Body of pancreas (tissue), 4 donors: ENCODE results near the gene CST11. TPM values are rescaled to one million over a fixed set of nuclear protein-coding genes. Genes with fewer than 3 reads are reported as not detected.

Experiments
- ATAC-seq: fragments of 150-250 bp; one replicate; pipeline ENCODE4 v1.9.1; 2016
- DNase-seq, 4 donors: peaks; one replicate each; pipeline ENCODE4 v3.0.0-alpha.2; 2019
- H3K27ac ChIP-seq, 4 donors: fragments of 200-600 bp; sonication (generic); 1 replicate in 3 of 4; 2 replicates in 1 of 4; pipeline versions ENCODE4 v1.5.1 to v1.6.1; 2016 to 2019; ENCODE audit warnings: mild to moderate bottlenecking in 1 of 4, mixed read lengths in 1 of 4, moderate library complexity in 1 of 4
- H3K27me3 ChIP-seq, 2 donors: fragments of 200-600 bp; sonication (generic); one replicate each; pipeline ENCODE4 v1.6.0; 2016; ENCODE audit warnings: mild to moderate bottlenecking in 1 of 2
- H3K36me3 ChIP-seq, 2 donors: fragments of 200-600 bp; sonication (generic); replicated peaks in 1 of 2; 2 replicates each; pipeline ENCODE4 v1.5.1; 2016; ENCODE audit warnings: low read depth in 2 of 2; ENCODE audit not compliant: insufficient read depth in 1 of 2
- H3K4me1 ChIP-seq: fragments of 200-600 bp; sonication (generic); one replicate; pipeline ENCODE4 v1.6.0; 2016
- H3K4me3 ChIP-seq, 2 donors: fragments of 200-600 bp; sonication (generic); 1 replicate in 1 of 2; 2 replicates in 1 of 2; pipeline ENCODE4 v1.5.1; 2016 to 2019
- H3K9me3 ChIP-seq, 3 donors: fragments of 200-600 bp; sonication (generic); 1 replicate in 2 of 3; 2 replicates in 1 of 3; pipeline ENCODE4 v1.5.1; 2016
- POLR2A ChIP-seq, 3 donors: fragments of 450-650 bp; IDR thresholded peaks; one replicate each; pipeline ENCODE4 v1.6.1; 2016; ENCODE audit warnings: antibody characterized with exemption in 3 of 3, mild to moderate bottlenecking in 2 of 3
- WGBS, 2 donors: methylation state at CpG; one replicate each; pipeline ENCODE4 v1.1.5; 2017; 5-methylcytosine and 5-hydroxymethylcytosine counted together
- intact Hi-C: fragments of 100-400 bp; cut with DNase I; formaldehyde crosslinking; loops from one replicate; pipeline ENCODE4 v1.15.1; 2023
- total RNA-seq, 2 donors: library from RNA; depleted of rRNA; stranded (reverse); fragments of >200 nt; gene quantifications; one replicate each; pipeline ENCODE4 v1.1.0, GENCODE V29; 2016
- TF ChIP-seq, protein P1 (sequence below), 7 experiments: fragments of 450-650 bp in 4 of 7; fragments of 200-600 bp in 3 of 7; sonication (generic) in 3 of 7; IDR thresholded peaks; one replicate each; pipeline ENCODE4 v1.5.1; 2016 to 2019; ENCODE audit warnings: antibody characterized with exemption in 7 of 7

CST11 gene
- total RNA-seq, 2 donors from 2014 or later, result not detected

DNA sequence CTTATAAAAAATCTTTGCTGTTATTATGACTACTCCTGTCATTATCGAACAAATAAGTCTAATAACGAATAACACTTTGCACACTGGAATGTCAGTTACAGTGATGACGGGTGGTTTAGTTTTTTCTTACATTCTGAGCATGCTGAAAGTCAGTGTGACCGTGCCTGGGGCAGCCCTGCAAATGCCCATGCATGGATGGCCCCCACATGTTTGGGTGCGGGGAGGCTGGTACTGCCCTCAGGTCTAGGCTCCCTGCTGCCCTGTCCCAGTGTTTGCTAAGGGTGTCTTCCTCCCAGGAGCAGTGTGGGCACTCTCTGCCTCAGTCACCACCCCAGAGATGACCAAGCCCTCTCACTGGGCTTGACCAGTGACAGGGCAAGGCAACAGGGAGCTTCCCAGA, 10.2 kb downstream of the CST11 start:
- intact Hi-C loops, result no loop called here

DNA sequence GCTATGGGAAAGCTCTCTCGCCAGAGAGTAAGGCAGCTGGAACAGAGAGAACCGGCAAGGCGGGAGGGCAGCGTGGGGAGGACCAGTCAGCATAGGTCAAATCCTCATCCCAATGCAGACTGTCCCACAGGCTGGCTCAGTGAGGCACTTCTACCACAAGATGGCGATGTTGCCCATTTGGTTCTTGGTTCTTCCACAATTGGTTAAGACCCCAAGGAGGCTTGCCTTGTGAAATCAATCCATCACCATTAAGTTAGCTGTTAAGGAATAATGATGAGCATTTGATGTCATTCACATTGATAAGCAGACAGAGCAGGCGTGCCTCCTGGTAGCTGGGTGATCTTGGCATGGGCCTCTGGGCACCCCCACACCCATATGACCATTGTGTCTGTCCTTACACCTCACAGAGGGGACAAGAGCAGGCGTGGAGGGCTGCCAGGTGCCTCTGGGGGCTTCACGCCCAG, 10.8 kb downstream of the CST11 start:
- ATAC-seq, result peak; percentile 52
- H3K4me3 ChIP-seq, result no peak overlapping the region

More for the DNA sequence above, 10.2 kb downstream of the CST11 start:
- no peak overlapping the region for H3K27ac ChIP-seq
- H3K27me3 ChIP-seq, result no peaks in the 10 kb centered on the region
- no peaks in the 10 kb centered on the region for H3K4me1 ChIP-seq
- no peak overlapping the region for H3K4me3 ChIP-seq
- DNase-seq (no peak), ATAC-seq (no peak)
- no peaks in the 10 kb centered on the region for H3K9me3 ChIP-seq
- WGBS, 2 donors, result 64 to 70% methylated on average over 4 to 5 of the region's 5 CpGs
- TF ChIP-seq, protein P1, sequence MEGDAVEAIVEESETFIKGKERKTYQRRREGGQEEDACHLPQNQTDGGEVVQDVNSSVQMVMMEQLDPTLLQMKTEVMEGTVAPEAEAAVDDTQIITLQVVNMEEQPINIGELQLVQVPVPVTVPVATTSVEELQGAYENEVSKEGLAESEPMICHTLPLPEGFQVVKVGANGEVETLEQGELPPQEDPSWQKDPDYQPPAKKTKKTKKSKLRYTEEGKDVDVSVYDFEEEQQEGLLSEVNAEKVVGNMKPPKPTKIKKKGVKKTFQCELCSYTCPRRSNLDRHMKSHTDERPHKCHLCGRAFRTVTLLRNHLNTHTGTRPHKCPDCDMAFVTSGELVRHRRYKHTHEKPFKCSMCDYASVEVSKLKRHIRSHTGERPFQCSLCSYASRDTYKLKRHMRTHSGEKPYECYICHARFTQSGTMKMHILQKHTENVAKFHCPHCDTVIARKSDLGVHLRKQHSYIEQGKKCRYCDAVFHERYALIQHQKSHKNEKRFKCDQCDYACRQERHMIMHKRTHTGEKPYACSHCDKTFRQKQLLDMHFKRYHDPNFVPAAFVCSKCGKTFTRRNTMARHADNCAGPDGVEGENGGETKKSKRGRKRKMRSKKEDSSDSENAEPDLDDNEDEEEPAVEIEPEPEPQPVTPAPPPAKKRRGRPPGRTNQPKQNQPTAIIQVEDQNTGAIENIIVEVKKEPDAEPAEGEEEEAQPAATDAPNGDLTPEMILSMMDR (IDR thresholded peaks at IDR 0.05), result no peak
- no peak for TF ChIP-seq POLR2A (IDR thresholded peaks at IDR 0.05)
- H3K36me3 ChIP-seq, result no peaks in the 10 kb centered on the region

DNA sequence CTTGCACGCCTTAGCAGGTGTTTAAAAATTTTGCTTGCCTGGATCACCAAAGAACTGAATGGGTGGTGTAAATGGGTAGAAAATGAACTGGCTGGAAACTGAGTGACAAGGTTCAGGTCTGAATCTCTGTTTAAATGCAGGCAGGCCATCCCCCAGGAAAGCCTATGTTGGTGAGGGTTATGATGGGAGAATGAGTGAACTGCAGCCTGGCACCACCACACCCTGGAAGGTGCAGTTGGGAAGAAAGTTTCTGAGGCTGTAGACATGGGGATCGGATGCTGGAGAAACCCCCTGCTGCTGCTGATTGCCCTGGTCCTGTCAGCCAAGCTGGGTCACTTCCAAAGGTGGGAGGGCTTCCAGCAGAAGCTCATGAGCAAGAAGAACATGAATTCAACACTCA, 12.7 kb downstream of the CST11 start:
- ATAC-seq, result no peak
- Histone ChIP-seq H3K36me3 (no peaks in the 10 kb centered on the region), H3K4me1 (peaks cover 13% of the 10 kb centered on the region), H3K4me3 (no peak overlapping the region), H3K27ac (no peak overlapping the region), H3K27me3 (no peaks in the 10 kb centered on the region), H3K9me3 (no peaks in the 10 kb centered on the region)
- intact Hi-C loops, result no loop called here
- DNase-seq, result no peak
- TF ChIP-seq POLR2A (IDR thresholded peaks at IDR 0.05), result no peak
- TF ChIP-seq, protein P1 (IDR thresholded peaks at IDR 0.05), result no peak
- WGBS, 2 donors, result 78 to 80% methylated on average over 2 of the region's 2 CpGs

More for the DNA sequence above, 10.8 kb downstream of the CST11 start:
- Histone ChIP-seq H3K9me3 (no peaks in the 10 kb centered on the region), H3K27ac (no peak overlapping the region), H3K36me3 (no peaks in the 10 kb centered on the region), H3K27me3 (no peaks in the 10 kb centered on the region), H3K4me1 (no peaks in the 10 kb centered on the region)
- intact Hi-C loops, result no loop called here
- WGBS, 2 donors, result 15 to 23% methylated on average over 4 to 8 of the region's 8 CpGs
- TF ChIP-seq POLR2A (IDR thresholded peaks at IDR 0.05), result no peak
- TF ChIP-seq, protein P1 (IDR thresholded peaks at IDR 0.05), result peak; percentile 41 to 89 (median 63)
- peak; percentile 42 to 63 (median 58) for DNase-seq

DNA sequence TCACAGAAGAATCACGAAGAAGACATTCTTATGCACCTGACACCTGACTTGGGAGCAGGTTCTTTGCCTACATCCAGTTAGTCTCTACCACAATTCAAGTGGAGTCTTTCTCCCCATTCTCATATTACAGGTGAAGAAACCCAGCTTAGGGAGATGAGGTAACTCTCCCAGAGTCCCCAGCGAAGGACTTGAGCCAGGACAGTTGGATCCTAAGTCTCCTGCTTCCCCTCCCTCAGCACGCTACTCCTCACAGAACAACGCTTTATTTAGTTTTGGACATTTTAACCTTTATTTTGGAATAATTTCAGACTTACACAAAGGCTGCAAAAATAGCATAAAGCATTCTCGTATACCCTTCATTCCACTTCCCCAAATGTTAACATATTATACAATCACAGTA, 14.0 kb downstream of the CST11 start:
- Histone ChIP-seq H3K27ac (no peak overlapping the region), H3K4me1 (peaks cover 13% of the 10 kb centered on the region), H3K36me3 (no peaks in the 10 kb centered on the region), H3K4me3 (no peak overlapping the region), H3K9me3 (no peaks in the 10 kb centered on the region), H3K27me3 (no peaks in the 10 kb centered on the region)
- 74 to 88% methylated on average over 5 of the region's 5 CpGs for WGBS, 2 donors
- TF ChIP-seq, protein P1 (IDR thresholded peaks at IDR 0.05), result no peak
- no peak for TF ChIP-seq POLR2A (IDR thresholded peaks at IDR 0.05)
- intact Hi-C loops, result no loop called here
- no peak for ATAC-seq
- DNase-seq, result no peak
